Type B pancreatic cell (in vitro differentiated cells): ENCODE results near the gene GMEB2. TPM values are rescaled to one million over a fixed set of nuclear protein-coding genes. Genes with fewer than 3 reads are reported as not detected.

ENCODE experiments used
- DNase-seq: peaks from one replicate; pipeline ENCODE4 v3.0.0; 2021; ENCODE audit warnings: mixed read lengths; ENCODE audit not compliant: unreplicated experiment; ENCODE audit errors: extremely low spot score
- H3K27ac Mint-ChIP-seq: 2 replicates; pipeline ENCODE4 v1.8.0; 2021; ENCODE audit warnings: mild to moderate bottlenecking, mixed read lengths
- H3K27me3 Mint-ChIP-seq: 2 replicates; pipeline ENCODE4 v1.8.0; 2021; ENCODE audit warnings: mixed read lengths
- H3K36me3 Mint-ChIP-seq: 2 replicates; pipeline ENCODE4 v1.8.0; 2021; ENCODE audit warnings: mixed read lengths
- H3K4me1 Mint-ChIP-seq: one replicate; pipeline ENCODE4 v1.8.0; 2021; ENCODE audit warnings: mixed read lengths; ENCODE audit not compliant: unreplicated experiment
- H3K4me3 Mint-ChIP-seq: 2 replicates; pipeline ENCODE4 v1.8.0; 2021; ENCODE audit warnings: mild to moderate bottlenecking, mixed read lengths
- H3K9me3 Mint-ChIP-seq: 2 replicates; pipeline ENCODE4 v1.8.0; 2021; ENCODE audit warnings: mixed read lengths
- total RNA-seq: library from RNA; stranded (reverse); gene quantifications from 2 replicates; pipeline ENCODE4 v1.2.1, GENCODE V29; 2021; ENCODE audit warnings: low replicate concordance
- TF ChIP-seq, protein P1 (sequence below): fragments of 200-600 bp; sonication (generic); conservative IDR thresholded peaks from 2 replicates; pipeline ENCODE4 v1.5.0; 2021; ENCODE audit warnings: antibody characterized with exemption, mild to moderate bottlenecking

Gene GMEB2
- total RNA-seq, 1 donor from 2014 or later: 13.9 TPM

DNA sequence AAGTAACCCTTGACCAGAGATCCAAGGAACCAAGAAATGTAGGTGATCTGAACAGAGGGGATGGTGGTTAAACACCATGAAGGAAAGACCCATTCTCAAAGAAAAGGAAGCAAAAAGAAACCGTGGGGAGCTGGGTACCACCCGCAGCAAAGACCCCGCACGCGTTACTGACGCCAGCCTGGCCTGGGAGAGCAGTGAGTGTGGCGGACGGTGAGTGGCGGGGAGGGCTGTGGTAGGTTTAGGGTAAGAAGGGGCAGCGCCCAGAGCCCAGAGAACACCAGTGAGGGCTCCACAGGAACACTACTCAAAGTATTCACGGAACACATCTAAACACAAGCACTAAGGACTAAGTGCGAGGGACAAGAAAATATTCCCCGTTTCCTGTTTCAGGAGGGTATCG is 4.2 kb downstream of the GMEB2 start:
- Mint-ChIP-seq H3K4me3 (peak overlapping the region; percentile 59), H3K27ac (peak overlapping the region; percentile 40), H3K36me3 (peaks cover 9% of the 10 kb centered on the region), H3K27me3 (no peaks in the 10 kb centered on the region), H3K4me1 (peaks cover 12% of the 10 kb centered on the region), H3K9me3 (no peaks in the 10 kb centered on the region)
- no peak for DNase-seq
- TF ChIP-seq, protein P1, sequence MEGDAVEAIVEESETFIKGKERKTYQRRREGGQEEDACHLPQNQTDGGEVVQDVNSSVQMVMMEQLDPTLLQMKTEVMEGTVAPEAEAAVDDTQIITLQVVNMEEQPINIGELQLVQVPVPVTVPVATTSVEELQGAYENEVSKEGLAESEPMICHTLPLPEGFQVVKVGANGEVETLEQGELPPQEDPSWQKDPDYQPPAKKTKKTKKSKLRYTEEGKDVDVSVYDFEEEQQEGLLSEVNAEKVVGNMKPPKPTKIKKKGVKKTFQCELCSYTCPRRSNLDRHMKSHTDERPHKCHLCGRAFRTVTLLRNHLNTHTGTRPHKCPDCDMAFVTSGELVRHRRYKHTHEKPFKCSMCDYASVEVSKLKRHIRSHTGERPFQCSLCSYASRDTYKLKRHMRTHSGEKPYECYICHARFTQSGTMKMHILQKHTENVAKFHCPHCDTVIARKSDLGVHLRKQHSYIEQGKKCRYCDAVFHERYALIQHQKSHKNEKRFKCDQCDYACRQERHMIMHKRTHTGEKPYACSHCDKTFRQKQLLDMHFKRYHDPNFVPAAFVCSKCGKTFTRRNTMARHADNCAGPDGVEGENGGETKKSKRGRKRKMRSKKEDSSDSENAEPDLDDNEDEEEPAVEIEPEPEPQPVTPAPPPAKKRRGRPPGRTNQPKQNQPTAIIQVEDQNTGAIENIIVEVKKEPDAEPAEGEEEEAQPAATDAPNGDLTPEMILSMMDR: no peak

DNA sequence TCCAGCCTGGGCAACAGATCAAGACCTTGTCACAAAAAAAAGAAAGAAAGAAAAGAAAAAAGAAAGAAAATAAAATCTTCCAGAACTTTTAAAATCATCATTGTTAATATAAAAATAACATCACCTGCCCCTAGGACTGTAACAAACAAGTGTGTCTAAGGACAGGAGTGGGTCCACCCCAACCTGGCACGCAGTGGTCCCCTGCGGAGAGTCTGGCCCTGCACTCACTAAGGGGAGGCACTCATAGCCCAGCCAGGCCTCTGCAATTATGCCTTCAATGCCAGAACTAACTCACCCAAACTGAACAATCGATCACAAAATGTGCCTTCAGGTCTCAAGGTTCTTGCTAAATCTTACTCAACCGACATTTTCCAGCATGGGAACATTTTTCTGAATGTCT is 4.8 kb downstream of the GMEB2 start:
- Mint-ChIP-seq H3K27me3 (no peaks in the 10 kb centered on the region), H3K27ac (no peak overlapping the region), H3K36me3 (peaks cover 9% of the 10 kb centered on the region), H3K9me3 (no peaks in the 10 kb centered on the region), H3K4me3 (no peak overlapping the region), H3K4me1 (peaks cover 12% of the 10 kb centered on the region)
- DNase-seq: no peak
- TF ChIP-seq, protein P1: no peak

DNA sequence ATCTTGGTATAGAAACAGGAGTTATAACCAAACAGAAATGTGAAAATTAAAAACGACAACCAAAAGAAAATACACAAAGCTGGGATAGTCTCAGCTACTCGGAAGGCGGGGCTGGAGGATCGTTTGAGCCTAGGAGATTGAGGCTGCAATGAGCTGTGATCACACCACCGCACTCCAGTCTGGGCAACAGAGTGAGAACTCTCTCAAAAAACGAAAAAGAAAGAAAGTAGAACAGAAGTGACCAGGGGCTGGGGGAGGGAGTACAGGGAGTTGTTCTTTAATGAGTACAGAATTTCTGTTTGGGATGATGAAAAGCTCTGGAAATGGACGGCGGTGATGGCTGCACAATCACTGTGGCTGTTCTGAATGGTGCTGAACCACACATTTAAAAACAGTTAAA is 5.9 kb downstream of the GMEB2 start:
- TF ChIP-seq, protein P1: no peak
- Mint-ChIP-seq H3K27ac (no peak overlapping the region), H3K4me3 (no peak overlapping the region), H3K36me3 (peaks cover 13% of the 10 kb centered on the region), H3K27me3 (no peaks in the 10 kb centered on the region), H3K9me3 (no peaks in the 10 kb centered on the region), H3K4me1 (peaks cover 12% of the 10 kb centered on the region)
- no peak for DNase-seq

DNA sequence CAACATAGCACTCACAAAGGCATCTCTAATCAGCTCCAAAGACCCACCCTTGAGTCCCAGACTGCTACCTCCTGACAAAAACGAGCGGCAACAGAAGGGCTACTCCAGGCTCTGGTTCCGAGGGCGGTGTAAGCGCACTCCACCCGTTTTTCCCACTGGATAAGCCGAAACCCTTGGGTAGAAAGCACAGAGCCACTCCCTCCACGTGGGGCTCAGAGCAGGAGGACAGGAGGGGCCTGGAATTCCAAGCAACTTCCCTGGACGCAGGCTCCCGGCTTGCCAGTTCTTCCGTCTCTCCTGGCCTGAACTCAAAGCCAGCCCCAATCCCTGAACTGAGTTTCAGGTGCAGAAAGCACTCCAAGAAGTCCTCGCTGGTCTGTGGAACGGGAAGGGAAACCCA is 7.4 kb downstream of the GMEB2 start:
- H3K4me1 Mint-ChIP-seq: peaks cover 8% of the 10 kb centered on the region
- H3K27ac Mint-ChIP-seq: no peak overlapping the region
- no peaks in the 10 kb centered on the region for H3K27me3 Mint-ChIP-seq
- no peaks in the 10 kb centered on the region for H3K9me3 Mint-ChIP-seq
- TF ChIP-seq, protein P1: no peak
- no peak overlapping the region for H3K4me3 Mint-ChIP-seq
- DNase-seq: no peak
- H3K36me3 Mint-ChIP-seq: peaks cover 25% of the 10 kb centered on the region

GRCh38 chr20:63619086-63619485 is 7.8 kb downstream of the GMEB2 start:
- no peaks in the 10 kb centered on the region for H3K9me3 Mint-ChIP-seq
- TF ChIP-seq, protein P1: no peak
- DNase-seq: no peak
- H3K27me3 Mint-ChIP-seq: no peaks in the 10 kb centered on the region
- H3K36me3 Mint-ChIP-seq: peaks cover 25% of the 10 kb centered on the region
- no peak overlapping the region for H3K27ac Mint-ChIP-seq
- H3K4me1 Mint-ChIP-seq: peaks cover 8% of the 10 kb centered on the region
- no peak overlapping the region for H3K4me3 Mint-ChIP-seq
